ENCODE results near the gene ZBP1. TPM values are rescaled to one million over a fixed set of nuclear protein-coding genes. Genes with fewer than 3 reads are reported as not detected.

Gene ZBP1
- total RNA-seq, 1 experiment from 2014 or later, result not detected

GRCh38 chr20:57601211-57601570 lies 19.0 kb downstream of the ZBP1 start:
- no peaks in the 10 kb centered on the region for H3K36me3 ChIP-seq (ENCODE audit: control insufficient read depth in 1 of 2, insufficient read depth in 2 of 2, low read length in 2 of 2)
- H3K27ac ChIP-seq (ENCODE audit: low read depth, low read length), result no peak overlapping the region
- BruUV-seq (replicated peaks), result no TSS peak
- H3K4me3 ChIP-seq (replicated peaks in 1 of 2; ENCODE audit: low read depth in 1 of 2, low read length in 2 of 2), result no peak overlapping the region
- ChIA-PET RAD21 (ENCODE audit: low non-redundant PET in 1 of 2, low total read pairs in 2 of 2, uncharacterized antibody in 2 of 2, unreplicated experiment in 2 of 2) (no interaction called here), CTCF (interaction anchor here (1.3 kb wide), 1 partner anchor 21 kb away, joined by 3 read pairs; no protein-coding TSS in a partner anchor), POLR2A (no interaction called here)
- no peaks in the 10 kb centered on the region for H3K9me3 ChIP-seq (ENCODE audit: control insufficient read depth in 1 of 2, insufficient read depth in 1 of 2, low read depth in 1 of 2, low read length in 2 of 2)
- no peak overlapping the region for H3K4me2 ChIP-seq (ENCODE audit: low read length)
- H3K27me3 ChIP-seq (ENCODE audit: insufficient read depth, low read length), result no peaks in the 10 kb centered on the region
- ATAC-seq, result no peak
- DNase-seq (ENCODE audit: low read depth, low spot score), result no peak
- H3K9ac ChIP-seq (ENCODE audit: low read length), result no peak overlapping the region
- H4K20me1 ChIP-seq (ENCODE audit: insufficient read depth), result no peaks in the 10 kb centered on the region
- peaks cover 0 to 7% of the 10 kb centered on the region in 2 experiments; a peak in 1 of 4 replicates for H3K4me1 ChIP-seq (ENCODE audit: control insufficient read depth in 1 of 2, insufficient read depth in 2 of 2, low read length in 2 of 2)
- H3K9me2 ChIP-seq (ENCODE audit: insufficient read depth), result no peaks in the 10 kb centered on the region
- no peaks in the 10 kb centered on the region for H3K79me2 ChIP-seq (ENCODE audit: insufficient read depth, low read length)
- intact Hi-C loops (cut with micrococcal nuclease), result no loop called here
- TF ChIP-seq SP1 (IDR thresholded peaks at IDR 0.05; ENCODE audit: low read depth) (no peak), REST (IDR thresholded peaks at IDR 0.05; ENCODE audit: low read depth) (no peak), RAD21 (IDR thresholded peaks at IDR 0.05; ENCODE audit: low read depth) (no peak), FOSL1 (IDR thresholded peaks at IDR 0.05; ENCODE audit: low read depth) (no peak), SRF (IDR thresholded peaks at IDR 0.05; ENCODE audit: low read depth) (no peak), CEBPB (IDR thresholded peaks at IDR 0.05; ENCODE audit: low read depth) (no peak), CTCF (IDR thresholded peaks at IDR 0.05 in 2 of 3, conservative IDR thresholded peaks at IDR 0.05 in 1 of 3; ENCODE audit: borderline replicate concordance in 1 of 3, insufficient read depth in 1 of 3, low read depth in 2 of 3, low read length in 2 of 3) (no peak), YY1 (IDR thresholded peaks at IDR 0.05; ENCODE audit: extremely low read depth, insufficient replicate concordance, low read depth, low read length) (no peak), ELF1 (IDR thresholded peaks at IDR 0.05; ENCODE audit: borderline replicate concordance, low read depth) (no peak), TCF7L2 (IDR thresholded peaks at IDR 0.05; ENCODE audit: borderline replicate concordance, extremely low read depth, insufficient read depth, insufficient read length) (no peak), JUND (IDR thresholded peaks at IDR 0.05) (no peak), ATF3 (IDR thresholded peaks at IDR 0.05) (no peak), POLR2A (IDR thresholded peaks at IDR 0.05; ENCODE audit: borderline replicate concordance, extremely low read depth, insufficient read depth, insufficient read length) (no peak), EGR1 (IDR thresholded peaks at IDR 0.05; ENCODE audit: low read depth) (no peak), MAX (IDR thresholded peaks at IDR 0.05) (no peak), EZH2 (IDR thresholded peaks at IDR 0.05) (no peak), CBX3 (IDR thresholded peaks at IDR 0.05; ENCODE audit: low read depth) (no peak), EZH2phosphoT487 (IDR thresholded peaks at IDR 0.05; ENCODE audit: borderline replicate concordance) (no peak), ZFX (IDR thresholded peaks at IDR 0.05) (no peak), ZBTB33 (IDR thresholded peaks at IDR 0.05; ENCODE audit: extremely low read depth, insufficient replicate concordance, low read length) (no peak)
- no peak overlapping the region for H2AFZ ChIP-seq (ENCODE audit: low read depth, low read length, poor library complexity, severe bottlenecking)

All from HCT116 (cell line).